ENCODE measurements around the gene TMEM266.

The TMEM266 gene

DNA sequence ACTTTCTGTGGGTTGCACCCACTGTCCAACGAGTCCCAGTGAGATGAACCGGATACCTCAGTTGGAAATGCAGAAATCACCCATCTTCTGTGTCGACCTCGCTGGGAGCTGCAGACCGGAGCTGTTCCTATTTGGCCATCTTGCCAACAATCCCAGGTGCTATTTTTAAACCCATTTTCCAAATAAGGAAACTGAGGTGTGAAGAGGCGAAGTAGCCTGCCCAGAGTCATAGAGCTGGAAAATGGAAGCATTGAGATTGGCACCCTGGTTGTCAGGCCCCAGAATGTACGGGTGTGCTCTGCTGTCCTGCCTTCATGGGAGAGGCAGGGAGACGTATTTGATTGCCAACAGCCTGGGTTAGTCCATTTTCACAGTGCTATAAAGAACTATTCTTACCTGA is 39.6 kb downstream of the TMEM266 start:
- no peaks in the 10 kb centered on the region for H3K27me3 ChIP-seq (ENCODE audit: insufficient read depth, low read length, poor library complexity)
- no peaks in the 10 kb centered on the region for H3K79me2 ChIP-seq (ENCODE audit: control insufficient read depth, insufficient read depth, low read length)
- no peaks in the 10 kb centered on the region for H3K4me1 ChIP-seq (ENCODE audit: control insufficient read depth, low read depth, low read length)
- H3K9ac ChIP-seq (ENCODE audit: low read length) = no peak overlapping the region
- H3K79me1 ChIP-seq (ENCODE audit: low read length) = no peaks in the 10 kb centered on the region
- no peak overlapping the region for H2BK5ac ChIP-seq (ENCODE audit: low read length)
- no peak overlapping the region for H2AK5ac ChIP-seq (ENCODE audit: low read length)
- no peak overlapping the region for H3K23ac ChIP-seq (ENCODE audit: low read length)
- no peak overlapping the region for H3K27ac ChIP-seq (ENCODE audit: low read depth, low read length)
- no peak overlapping the region for H2BK15ac ChIP-seq (replicated peaks; ENCODE audit: low read depth)
- no CpG with 5 or more reads among the region's 8 CpGs for WGBS (ENCODE audit: extremely low coverage, insufficient coverage, low lambda C conversion rate)
- H3K4me3 ChIP-seq (ENCODE audit: low read length) = no peak overlapping the region
- no peak overlapping the region for H4K8ac ChIP-seq (ENCODE audit: low read depth, low read length)
- H3K18ac ChIP-seq (ENCODE audit: low read length) = no peak overlapping the region
- no peak overlapping the region for H4K5ac ChIP-seq (ENCODE audit: low read length)
- H3K36me3 ChIP-seq (ENCODE audit: control insufficient read depth, insufficient read depth, low read length) = no peaks in the 10 kb centered on the region
- H3K56ac ChIP-seq (ENCODE audit: low read length) = no peak overlapping the region
- DNase-seq = no peak
- H2BK120ac ChIP-seq (ENCODE audit: low read depth, low read length) = no peak overlapping the region
- no peak overlapping the region for H3K4ac ChIP-seq (ENCODE audit: low read depth, low read length)
- no peak overlapping the region for H3K4me2 ChIP-seq (ENCODE audit: low read length)

DNA sequence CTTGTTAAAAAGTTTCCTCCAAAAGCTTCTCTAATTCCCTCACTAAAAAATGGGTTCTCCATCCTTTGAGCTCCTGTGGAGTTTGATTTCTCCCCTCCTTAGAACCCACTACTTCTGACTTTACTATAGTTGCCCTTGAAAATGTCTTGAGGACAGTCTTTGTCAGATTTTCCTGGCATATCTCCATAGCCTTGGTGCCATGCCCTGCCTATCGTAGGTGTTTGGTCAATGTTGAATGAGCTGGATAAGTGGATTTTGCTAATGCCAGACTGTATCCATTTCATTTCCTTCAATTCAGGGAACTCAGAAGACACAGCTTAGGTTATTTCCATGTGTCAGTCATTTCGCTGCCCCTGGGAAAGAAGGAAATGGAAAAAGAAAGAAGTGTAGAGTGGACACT is 40.6 kb downstream of the TMEM266 start:
- Histone ChIP-seq H3K4me3 (ENCODE audit: low read length) (no peak overlapping the region), H2BK120ac (ENCODE audit: low read depth, low read length) (no peak overlapping the region), H3K4me2 (ENCODE audit: low read length) (no peak overlapping the region), H3K27me3 (ENCODE audit: insufficient read depth, low read length, poor library complexity) (no peaks in the 10 kb centered on the region), H3K79me1 (ENCODE audit: low read length) (no peaks in the 10 kb centered on the region), H3K18ac (ENCODE audit: low read length) (no peak overlapping the region), H3K4me1 (ENCODE audit: control insufficient read depth, low read depth, low read length) (no peaks in the 10 kb centered on the region), H2AK5ac (ENCODE audit: low read length) (no peak overlapping the region), H3K27ac (ENCODE audit: low read depth, low read length) (no peak overlapping the region), H2BK15ac (replicated peaks; ENCODE audit: low read depth) (no peak overlapping the region), H3K4ac (ENCODE audit: low read depth, low read length) (no peak overlapping the region), H3K36me3 (ENCODE audit: control insufficient read depth, insufficient read depth, low read length) (no peaks in the 10 kb centered on the region), H2BK5ac (ENCODE audit: low read length) (no peak overlapping the region), H3K79me2 (ENCODE audit: control insufficient read depth, insufficient read depth, low read length) (no peaks in the 10 kb centered on the region), H4K8ac (ENCODE audit: low read depth, low read length) (no peak overlapping the region), H3K23ac (ENCODE audit: low read length) (no peak overlapping the region), H3K9ac (ENCODE audit: low read length) (no peak overlapping the region), H3K56ac (ENCODE audit: low read length) (no peak overlapping the region), H4K5ac (ENCODE audit: low read length) (no peak overlapping the region)
- DNase-seq = no peak
- no CpG with 5 or more reads among the region's 2 CpGs for WGBS (ENCODE audit: extremely low coverage, insufficient coverage, low lambda C conversion rate)

DNA sequence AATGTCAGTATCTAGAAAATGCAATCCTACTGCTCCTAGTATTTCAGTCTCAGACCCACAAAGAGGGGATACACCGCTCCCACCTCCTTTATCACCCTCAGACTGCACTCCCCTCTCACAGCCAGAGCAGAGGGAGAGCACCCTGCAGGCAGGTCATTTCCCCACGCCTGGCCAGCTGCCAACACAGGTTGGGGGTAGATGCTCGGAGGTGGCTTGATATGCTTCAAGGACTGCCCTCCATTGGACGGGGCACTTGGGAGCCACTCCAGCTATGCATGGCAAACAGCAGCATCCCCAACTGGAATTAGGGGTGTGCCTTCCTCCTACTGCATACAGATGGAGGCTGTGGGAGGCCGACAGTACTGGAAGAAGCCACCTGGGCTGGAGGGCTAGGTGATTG is 41.9 kb downstream of the TMEM266 start:
- no peak overlapping the region for H3K23ac ChIP-seq (ENCODE audit: low read length)
- H3K4me3 ChIP-seq (ENCODE audit: low read length) = no peak overlapping the region
- no peak overlapping the region for H4K8ac ChIP-seq (ENCODE audit: low read depth, low read length)
- no peaks in the 10 kb centered on the region for H3K27me3 ChIP-seq (ENCODE audit: insufficient read depth, low read length, poor library complexity)
- no peak overlapping the region for H2AK5ac ChIP-seq (ENCODE audit: low read length)
- H3K79me1 ChIP-seq (ENCODE audit: low read length) = no peaks in the 10 kb centered on the region
- H2BK15ac ChIP-seq (replicated peaks; ENCODE audit: low read depth) = no peak overlapping the region
- no CpG with 5 or more reads among the region's 5 CpGs for WGBS (ENCODE audit: extremely low coverage, insufficient coverage, low lambda C conversion rate)
- no peak overlapping the region for H2BK120ac ChIP-seq (ENCODE audit: low read depth, low read length)
- H3K18ac ChIP-seq (ENCODE audit: low read length) = no peak overlapping the region
- H3K4me2 ChIP-seq (ENCODE audit: low read length) = no peak overlapping the region
- no peak overlapping the region for H4K5ac ChIP-seq (ENCODE audit: low read length)
- no peak for DNase-seq
- H3K27ac ChIP-seq (ENCODE audit: low read depth, low read length) = no peak overlapping the region
- no peaks in the 10 kb centered on the region for H3K36me3 ChIP-seq (ENCODE audit: control insufficient read depth, insufficient read depth, low read length)
- no peak overlapping the region for H3K56ac ChIP-seq (ENCODE audit: low read length)
- H3K4me1 ChIP-seq (ENCODE audit: control insufficient read depth, low read depth, low read length) = no peaks in the 10 kb centered on the region
- H2BK5ac ChIP-seq (ENCODE audit: low read length) = no peak overlapping the region
- no peak overlapping the region for H3K9ac ChIP-seq (ENCODE audit: low read length)
- no peak overlapping the region for H3K4ac ChIP-seq (ENCODE audit: low read depth, low read length)
- no peaks in the 10 kb centered on the region for H3K79me2 ChIP-seq (ENCODE audit: control insufficient read depth, insufficient read depth, low read length)

DNA sequence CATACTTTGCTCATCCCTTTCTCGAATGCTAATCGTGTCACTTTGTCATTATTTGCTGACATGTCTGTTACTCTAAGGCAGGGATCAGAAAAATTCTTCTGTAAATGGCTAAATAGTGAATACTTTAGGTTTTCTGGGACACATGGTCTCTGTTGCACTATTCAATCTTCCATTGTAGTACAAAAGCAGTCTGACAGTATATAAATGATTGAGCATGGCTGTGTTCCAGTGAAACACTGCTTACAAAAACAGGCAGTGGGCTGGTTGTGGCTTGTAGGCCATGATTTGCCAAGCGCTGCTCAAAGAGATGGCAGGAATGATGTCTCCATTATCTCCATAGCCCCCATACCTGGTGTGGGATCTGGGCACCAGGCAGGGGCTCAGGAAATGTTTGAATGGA is 45.6 kb downstream of the TMEM266 start:
- H3K56ac ChIP-seq (ENCODE audit: low read length) = no peak overlapping the region
- no peak overlapping the region for H3K4me3 ChIP-seq (ENCODE audit: low read length)
- no peak overlapping the region for H4K5ac ChIP-seq (ENCODE audit: low read length)
- no peak overlapping the region for H2BK5ac ChIP-seq (ENCODE audit: low read length)
- no peak overlapping the region for H3K23ac ChIP-seq (ENCODE audit: low read length)
- no peak overlapping the region for H2BK15ac ChIP-seq (replicated peaks; ENCODE audit: low read depth)
- no peaks in the 10 kb centered on the region for H3K79me1 ChIP-seq (ENCODE audit: low read length)
- no peaks in the 10 kb centered on the region for H3K36me3 ChIP-seq (ENCODE audit: control insufficient read depth, insufficient read depth, low read length)
- WGBS (ENCODE audit: extremely low coverage, insufficient coverage, low lambda C conversion rate) = no CpG with 5 or more reads among the region's 3 CpGs
- H3K27me3 ChIP-seq (ENCODE audit: insufficient read depth, low read length, poor library complexity) = no peaks in the 10 kb centered on the region
- H4K8ac ChIP-seq (ENCODE audit: low read depth, low read length) = no peak overlapping the region
- no peaks in the 10 kb centered on the region for H3K4me1 ChIP-seq (ENCODE audit: control insufficient read depth, low read depth, low read length)
- no peak overlapping the region for H2BK120ac ChIP-seq (ENCODE audit: low read depth, low read length)
- H3K9ac ChIP-seq (ENCODE audit: low read length) = no peak overlapping the region
- no peak overlapping the region for H3K4me2 ChIP-seq (ENCODE audit: low read length)
- H2AK5ac ChIP-seq (ENCODE audit: low read length) = no peak overlapping the region
- no peak for DNase-seq
- no peak overlapping the region for H3K18ac ChIP-seq (ENCODE audit: low read length)
- H3K27ac ChIP-seq (ENCODE audit: low read depth, low read length) = no peak overlapping the region
- no peaks in the 10 kb centered on the region for H3K79me2 ChIP-seq (ENCODE audit: control insufficient read depth, insufficient read depth, low read length)
- no peak overlapping the region for H3K4ac ChIP-seq (ENCODE audit: low read depth, low read length)

DNA sequence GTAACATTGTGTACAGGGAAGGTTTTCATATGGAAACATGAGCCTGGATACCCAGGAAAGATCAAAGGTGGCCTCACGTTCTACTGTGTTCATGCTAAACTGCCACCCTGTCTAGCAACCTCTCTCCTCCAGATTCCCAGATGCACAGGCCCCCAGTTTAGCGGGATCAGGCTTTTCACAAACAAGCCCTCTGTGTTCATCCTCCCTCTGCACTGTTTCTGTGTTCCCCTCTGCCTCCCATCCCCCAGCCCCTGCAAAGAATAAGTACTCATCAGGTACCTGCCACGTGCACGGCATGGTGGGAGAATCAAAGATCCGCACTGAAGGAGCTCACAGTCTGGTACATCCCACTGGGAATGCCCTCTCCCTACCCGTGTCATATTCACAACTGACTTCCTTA is 46.1 kb downstream of the TMEM266 start:
- H3K56ac ChIP-seq (ENCODE audit: low read length) = no peak overlapping the region
- no peak overlapping the region for H3K27ac ChIP-seq (ENCODE audit: low read depth, low read length)
- no CpG with 5 or more reads among the region's 6 CpGs for whole genome bisulfite sequencing (ENCODE audit: extremely low coverage, insufficient coverage, low lambda C conversion rate)

DNA sequence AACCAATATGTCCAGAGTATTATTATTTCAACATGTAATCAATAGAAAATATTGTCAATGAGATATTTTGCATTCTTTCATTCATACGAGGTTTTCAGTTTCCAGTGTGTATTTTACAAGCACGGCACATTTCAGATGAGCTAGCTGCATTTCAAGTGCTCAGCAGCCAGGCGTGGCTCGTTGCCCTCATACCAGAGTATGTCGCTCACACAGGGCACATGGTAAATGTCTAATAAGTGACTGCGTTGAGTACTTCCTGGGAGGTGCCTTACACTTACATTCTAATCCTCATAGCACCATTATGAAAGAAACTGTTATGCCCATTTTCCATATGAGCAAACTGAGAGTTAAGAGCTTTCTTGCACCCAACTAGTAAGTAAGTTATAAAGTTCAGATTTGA is 47.4 kb downstream of the TMEM266 start:
- H3K23ac ChIP-seq (ENCODE audit: low read length) = no peak overlapping the region
- H3K79me1 ChIP-seq (ENCODE audit: low read length) = no peaks in the 10 kb centered on the region
- no peak overlapping the region for H3K18ac ChIP-seq (ENCODE audit: low read length)
- H4K5ac ChIP-seq (ENCODE audit: low read length) = no peak overlapping the region
- H2BK5ac ChIP-seq (ENCODE audit: low read length) = no peak overlapping the region
- DNase-seq = no peak
- H3K56ac ChIP-seq (ENCODE audit: low read length) = no peak overlapping the region
- no peak overlapping the region for H3K4me2 ChIP-seq (ENCODE audit: low read length)
- no peak overlapping the region for H2BK15ac ChIP-seq (replicated peaks; ENCODE audit: low read depth)
- H4K8ac ChIP-seq (ENCODE audit: low read depth, low read length) = no peak overlapping the region
- H3K4me1 ChIP-seq (ENCODE audit: control insufficient read depth, low read depth, low read length) = no peaks in the 10 kb centered on the region
- H3K9ac ChIP-seq (ENCODE audit: low read length) = no peak overlapping the region
- no peaks in the 10 kb centered on the region for H3K36me3 ChIP-seq (ENCODE audit: control insufficient read depth, insufficient read depth, low read length)
- no peaks in the 10 kb centered on the region for H3K27me3 ChIP-seq (ENCODE audit: insufficient read depth, low read length, poor library complexity)
- no peak overlapping the region for H3K4ac ChIP-seq (ENCODE audit: low read depth, low read length)
- no peak overlapping the region for H2BK120ac ChIP-seq (ENCODE audit: low read depth, low read length)
- no peak overlapping the region for H2AK5ac ChIP-seq (ENCODE audit: low read length)
- no peak overlapping the region for H3K27ac ChIP-seq (ENCODE audit: low read depth, low read length)
- no peaks in the 10 kb centered on the region for H3K79me2 ChIP-seq (ENCODE audit: control insufficient read depth, insufficient read depth, low read length)
- H3K4me3 ChIP-seq (ENCODE audit: low read length) = no peak overlapping the region
- WGBS (ENCODE audit: extremely low coverage, insufficient coverage, low lambda C conversion rate) = no CpG with 5 or more reads among the region's 6 CpGs

More for the DNA sequence above, 46.1 kb downstream of the TMEM266 start:
- Histone ChIP-seq H3K18ac (ENCODE audit: low read length) (no peak overlapping the region), H3K4me2 (ENCODE audit: low read length) (no peak overlapping the region), H3K4me3 (ENCODE audit: low read length) (no peak overlapping the region), H3K23ac (ENCODE audit: low read length) (no peak overlapping the region), H3K4me1 (ENCODE audit: control insufficient read depth, low read depth, low read length) (no peaks in the 10 kb centered on the region), H2AK5ac (ENCODE audit: low read length) (no peak overlapping the region), H4K5ac (ENCODE audit: low read length) (no peak overlapping the region), H3K27me3 (ENCODE audit: insufficient read depth, low read length, poor library complexity) (no peaks in the 10 kb centered on the region), H3K79me2 (ENCODE audit: control insufficient read depth, insufficient read depth, low read length) (no peaks in the 10 kb centered on the region), H2BK5ac (ENCODE audit: low read length) (no peak overlapping the region), H2BK15ac (replicated peaks; ENCODE audit: low read depth) (no peak overlapping the region), H3K9ac (ENCODE audit: low read length) (no peak overlapping the region), H2BK120ac (ENCODE audit: low read depth, low read length) (no peak overlapping the region), H3K79me1 (ENCODE audit: low read length) (no peaks in the 10 kb centered on the region), H3K36me3 (ENCODE audit: control insufficient read depth, insufficient read depth, low read length) (no peaks in the 10 kb centered on the region), H4K8ac (ENCODE audit: low read depth, low read length) (no peak overlapping the region), H3K4ac (ENCODE audit: low read depth, low read length) (no peak overlapping the region)
- no peak for DNase-seq

Measured in mesendoderm (in vitro differentiated cells).